Activated naive CD4-positive, alpha-beta T cell treated with anti-CD3 and anti-CD28 coated beads, Interleukin-2, amount 50 U/mL, for 72 hours (primary cell): ENCODE measurements around the gene NRXN3. TPM values are rescaled to one million over a fixed set of nuclear protein-coding genes. Genes with fewer than 3 reads are reported as not detected.
A peak's percentile ranks its signal among the peaks of the same experiment; 100 is the strongest.

Experiments
- ATAC-seq, 2 donors: fragments of 150-1000 bp; cut with Tn5 transposase; 2 replicates each; pipeline ENCODE4 v1.10.0; 2021; ENCODE audit warnings: mild to moderate bottlenecking in 2 of 2, moderate library complexity in 2 of 2
- DNase-seq, 2 donors: peaks; one replicate each; pipeline ENCODE4 v3.0.0; 2021 to 2022; ENCODE audit warnings: low spot score in 2 of 2
- H3K27ac Mint-ChIP-seq, 2 donors: one replicate each; pipeline ENCODE4 v1.8.0; 2022; ENCODE audit warnings: mild to moderate bottlenecking in 2 of 2, mixed read lengths in 2 of 2
- H3K36me3 Mint-ChIP-seq, 2 donors: one replicate each; pipeline ENCODE4 v1.8.0; 2022; ENCODE audit warnings: mixed read lengths in 2 of 2
- H3K9me3 Mint-ChIP-seq, 2 donors: one replicate each; pipeline ENCODE4 v1.8.0; 2022; ENCODE audit warnings: mixed read lengths in 2 of 2
- total RNA-seq, 2 donors: library from RNA; stranded (reverse); gene quantifications; one replicate each; pipeline ENCODE4 v1.2.3, GENCODE V29; 2022

NRXN3 gene
- total RNA-seq, 2 donors from 2014 or later: not detected

DNA sequence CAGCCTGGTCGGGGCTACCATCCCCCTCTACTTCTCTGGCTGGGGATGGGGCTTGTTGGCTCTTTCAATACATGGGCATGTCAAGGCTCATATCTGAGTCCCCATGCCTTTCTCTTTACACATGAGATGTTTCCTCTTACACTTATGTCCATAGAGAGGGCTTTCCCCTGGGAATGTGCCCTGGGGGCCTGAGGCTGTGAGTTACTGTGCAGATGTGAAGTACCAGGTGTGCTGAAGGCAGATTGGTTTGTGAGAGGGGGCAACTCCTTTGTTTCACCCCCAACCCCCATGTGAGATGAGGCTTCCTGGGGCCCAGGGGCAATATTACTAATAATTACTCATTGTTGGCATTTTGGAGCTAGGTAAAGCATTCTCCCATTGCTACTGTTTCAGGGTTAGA lies 32.8 kb downstream of the NRXN3 start:
- ATAC-seq (no peak), DNase-seq (no peak)
- H3K27ac Mint-ChIP-seq: no peak overlapping the region
- peaks cover 7% of the 10 kb centered on the region in 2 donors for H3K9me3 Mint-ChIP-seq
- no peaks in the 10 kb centered on the region for H3K36me3 Mint-ChIP-seq

DNA sequence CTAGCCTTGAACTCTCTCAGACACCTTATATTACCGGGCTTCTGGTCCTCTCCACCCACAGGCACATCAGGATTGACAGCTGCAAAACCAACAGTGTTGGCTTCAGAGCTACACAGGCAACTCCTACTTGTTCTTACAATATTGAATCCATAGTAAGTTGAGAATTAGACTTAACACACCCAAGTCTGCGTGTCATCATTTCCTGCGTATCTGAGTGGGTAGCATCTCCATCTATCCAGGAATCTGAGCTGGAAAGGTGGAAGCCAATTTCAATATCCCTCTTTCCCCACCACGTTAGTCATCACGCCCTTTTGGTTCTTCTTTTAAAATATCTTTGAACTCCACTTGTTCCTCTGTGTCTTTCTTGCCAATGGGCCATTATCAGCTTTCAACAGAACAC lies 37.2 kb downstream of the NRXN3 start:
- ATAC-seq: no peak
- no peak for DNase-seq
- H3K36me3 Mint-ChIP-seq: peaks cover 0 to 8% of the 10 kb centered on the region in 2 donors
- H3K9me3 Mint-ChIP-seq: peaks cover 14 to 18% of the 10 kb centered on the region in 2 donors
- no peak overlapping the region for H3K27ac Mint-ChIP-seq

- no peak for ATAC-seq
- no peak for DNase-seq
- H3K36me3 Mint-ChIP-seq: no peaks in the 10 kb centered on the region
- H3K27ac Mint-ChIP-seq: no peak overlapping the region
- H3K9me3 Mint-ChIP-seq: no peaks in the 10 kb centered on the region
Measured at GRCh38 chr14:78220273-78220672, 50.1 kb downstream of the NRXN3 start.

GRCh38 chr14:78222746-78223145 lies 52.6 kb downstream of the NRXN3 start:
- no peak for DNase-seq
- Mint-ChIP-seq H3K9me3 (peaks cover 0 to 2% of the 10 kb centered on the region in 2 donors), H3K27ac (no peak overlapping the region), H3K36me3 (no peaks in the 10 kb centered on the region)
- ATAC-seq: no peak

GRCh38 chr14:78227248-78228077 lies 57.3 kb downstream of the NRXN3 start:
- DNase-seq (no peak), ATAC-seq (no peak)
- H3K27ac Mint-ChIP-seq: no peak overlapping the region
- H3K36me3 Mint-ChIP-seq: no peaks in the 10 kb centered on the region
- peaks cover 4 to 10% of the 10 kb centered on the region in 2 donors for H3K9me3 Mint-ChIP-seq

GRCh38 chr14:78228702-78229327 lies 58.6 kb downstream of the NRXN3 start:
- Mint-ChIP-seq H3K27ac (no peak overlapping the region), H3K9me3 (peaks cover 4 to 12% of the 10 kb centered on the region in 2 donors), H3K36me3 (no peaks in the 10 kb centered on the region)
- DNase-seq (no peak), ATAC-seq (peak; percentile 84 to 90)

DNA sequence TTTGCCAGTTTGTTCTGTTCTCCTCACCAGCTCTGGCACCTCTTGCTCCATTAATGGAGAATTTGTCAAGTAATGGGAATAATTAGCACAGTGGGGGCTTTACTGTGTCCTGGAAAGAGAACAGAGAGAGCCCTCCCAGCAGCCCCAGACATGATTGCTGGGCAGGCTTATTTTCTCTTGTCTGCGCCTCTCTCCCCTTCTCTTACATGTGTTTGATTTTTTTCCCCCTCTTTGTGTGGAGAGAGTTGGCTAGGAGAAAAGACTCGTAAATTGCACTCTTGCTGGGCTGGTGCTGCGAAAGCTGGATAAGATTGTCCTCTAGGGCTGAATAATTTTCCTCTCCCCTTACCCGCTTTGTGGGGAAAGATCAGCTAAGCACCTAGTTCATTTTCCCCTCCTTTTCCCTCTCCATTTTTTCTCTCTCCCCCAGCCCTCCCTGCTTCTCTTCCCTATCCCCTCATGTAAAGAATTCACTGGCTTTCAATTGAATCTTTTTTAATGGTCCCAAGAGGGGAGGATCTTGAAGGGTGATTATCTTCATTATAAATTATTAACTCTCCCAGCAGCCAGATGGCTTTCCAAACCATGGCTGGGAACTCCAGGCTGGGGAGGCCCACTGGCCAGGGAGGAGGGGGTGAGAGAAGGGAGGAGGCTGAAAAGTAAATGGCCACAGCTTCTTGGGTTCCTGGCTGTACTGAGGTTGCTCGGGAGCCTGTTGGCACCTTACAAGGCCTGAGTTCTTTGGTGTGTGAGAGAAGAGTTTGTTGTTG lies 62.2 kb downstream of the NRXN3 start:
- Mint-ChIP-seq H3K36me3 (no peaks in the 10 kb centered on the region), H3K27ac (peak overlapping the region in 1 of 2 donors; percentile 46), H3K9me3 (peaks cover 4 to 19% of the 10 kb centered on the region in 2 donors)
- no peak for ATAC-seq
- no peak for DNase-seq

DNA sequence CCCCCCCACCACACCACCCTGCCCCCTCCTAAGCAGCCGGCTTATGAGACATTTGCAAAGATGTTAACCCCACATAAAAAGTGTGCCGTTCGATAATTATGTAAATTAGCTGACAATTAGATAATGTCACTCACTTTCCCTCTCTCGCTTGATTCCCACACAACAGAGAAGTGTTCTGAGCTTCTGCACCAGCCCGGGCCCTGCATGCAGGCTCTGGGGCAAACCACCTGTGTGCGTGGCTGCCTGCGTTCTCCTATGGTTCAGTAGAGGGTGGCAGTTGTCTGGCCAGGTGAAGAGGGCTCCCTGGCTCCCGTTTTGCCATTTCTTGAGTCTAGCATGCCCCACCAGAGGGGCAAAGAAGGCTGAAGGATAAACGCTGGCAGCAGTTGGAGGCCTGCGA lies 68.0 kb downstream of the NRXN3 start:
- H3K27ac Mint-ChIP-seq: no peak overlapping the region
- DNase-seq (no peak), ATAC-seq (no peak)
- H3K9me3 Mint-ChIP-seq: peaks cover 0 to 9% of the 10 kb centered on the region in 2 donors
- no peaks in the 10 kb centered on the region for H3K36me3 Mint-ChIP-seq

DNA sequence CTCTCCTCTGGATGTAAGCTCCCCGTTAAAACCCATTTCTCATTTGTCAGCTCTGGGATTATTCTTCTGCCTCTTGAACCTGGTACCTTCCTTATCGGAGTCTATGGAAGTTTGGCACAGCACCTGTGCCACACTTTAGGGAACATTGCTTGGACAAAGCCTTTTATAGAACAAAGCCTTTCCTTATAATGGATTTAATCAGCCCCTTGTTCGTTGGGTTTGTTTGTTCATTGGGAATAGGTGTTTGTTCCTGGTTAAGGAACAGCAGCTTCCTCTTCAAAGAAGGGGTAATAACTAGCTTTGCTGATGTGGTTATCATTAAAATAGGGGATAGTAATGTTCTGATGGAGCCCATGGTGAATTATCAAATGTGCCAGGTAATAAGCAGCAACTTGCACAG lies 70.4 kb downstream of the NRXN3 start:
- DNase-seq (no peak), ATAC-seq (no peak)
- Mint-ChIP-seq H3K9me3 (no peaks in the 10 kb centered on the region), H3K27ac (no peak overlapping the region), H3K36me3 (no peaks in the 10 kb centered on the region)

GRCh38 chr14:78242086-78242485 lies 71.9 kb downstream of the NRXN3 start:
- Mint-ChIP-seq H3K27ac (no peak overlapping the region), H3K9me3 (no peaks in the 10 kb centered on the region), H3K36me3 (no peaks in the 10 kb centered on the region)
- no peak for ATAC-seq
- DNase-seq: no peak

GRCh38 chr14:78243187-78243586 lies 73.0 kb downstream of the NRXN3 start:
- no peaks in the 10 kb centered on the region for H3K9me3 Mint-ChIP-seq
- ATAC-seq (no peak), DNase-seq (no peak)
- no peaks in the 10 kb centered on the region for H3K36me3 Mint-ChIP-seq
- H3K27ac Mint-ChIP-seq: no peak overlapping the region

GRCh38 chr14:78245238-78245637 lies 75.1 kb downstream of the NRXN3 start:
- no peak for DNase-seq
- Mint-ChIP-seq H3K27ac (no peak overlapping the region), H3K36me3 (no peaks in the 10 kb centered on the region), H3K9me3 (no peaks in the 10 kb centered on the region)
- ATAC-seq: no peak

DNA sequence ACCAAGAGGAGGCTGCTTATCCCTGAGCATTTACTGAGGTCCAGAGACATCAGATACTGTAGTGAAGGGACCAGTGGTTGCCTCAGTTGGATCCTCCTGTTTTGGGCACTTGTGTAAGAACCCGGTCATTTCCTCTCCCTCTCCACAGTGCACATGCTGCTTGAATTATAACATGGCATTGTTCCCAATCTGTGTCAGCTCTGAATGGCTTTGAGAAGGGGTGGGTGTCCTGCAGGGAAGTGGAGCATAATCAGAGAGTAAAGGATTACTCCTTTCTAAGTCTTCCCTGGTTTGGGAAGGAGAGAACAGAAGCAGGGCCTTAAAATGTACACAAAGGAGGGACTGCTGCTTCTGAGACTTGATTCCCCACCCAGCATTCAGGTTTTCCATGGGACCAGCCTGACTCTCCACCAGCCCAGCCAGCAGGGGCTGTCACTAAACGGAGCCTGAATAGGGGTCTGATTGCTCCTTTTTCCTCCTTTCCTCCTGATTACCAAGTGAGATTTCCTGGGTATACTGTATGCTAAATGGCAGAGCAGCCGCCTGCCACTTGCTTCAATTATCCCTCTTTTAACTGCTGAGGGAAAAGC lies 78.4 kb downstream of the NRXN3 start:
- DNase-seq: no peak
- Mint-ChIP-seq H3K36me3 (no peaks in the 10 kb centered on the region), H3K27ac (no peak overlapping the region), H3K9me3 (no peaks in the 10 kb centered on the region)
- ATAC-seq: no peak

DNA sequence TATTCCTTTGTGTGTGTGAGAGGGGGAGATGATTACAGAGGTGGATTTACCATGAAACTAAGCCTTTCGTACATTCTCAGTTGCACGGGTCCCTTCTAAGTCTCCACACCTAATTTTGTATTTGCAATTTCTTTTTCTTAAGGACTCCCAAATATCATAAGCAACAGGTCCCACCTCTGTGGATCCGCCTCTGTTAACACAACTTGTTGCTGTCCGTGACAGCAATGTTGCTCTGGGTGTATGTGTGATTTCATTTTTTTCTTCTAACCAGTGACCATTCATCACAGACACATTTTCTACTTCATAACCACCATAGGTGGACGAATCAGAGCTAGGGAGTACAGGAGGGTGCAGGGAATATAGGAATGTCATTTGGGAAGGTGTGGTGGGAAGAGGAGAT lies 81.1 kb downstream of the NRXN3 start:
- DNase-seq (no peak), ATAC-seq (no peak)
- Mint-ChIP-seq H3K36me3 (peaks cover 0 to 6% of the 10 kb centered on the region in 2 donors), H3K9me3 (peaks cover 0 to 4% of the 10 kb centered on the region in 2 donors), H3K27ac (no peak overlapping the region)

DNA sequence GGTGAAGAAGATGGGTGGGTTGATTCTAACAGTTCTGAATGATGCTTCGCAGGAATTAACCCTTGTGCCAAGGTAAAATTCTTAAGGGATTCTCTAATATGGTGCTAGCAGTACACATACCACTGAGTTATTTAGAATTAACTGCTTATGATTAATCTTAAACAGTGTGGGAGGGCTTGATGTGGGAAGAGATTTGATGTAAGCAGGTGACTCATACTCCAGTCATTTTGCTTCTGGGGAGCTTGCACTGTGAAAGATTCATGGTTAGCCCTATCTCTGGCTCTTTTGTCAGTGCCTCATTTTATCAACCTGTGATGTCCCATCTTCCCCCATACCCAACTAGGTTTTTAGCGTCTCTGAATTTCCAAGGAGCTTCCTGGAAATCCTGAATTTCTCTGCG lies 83.8 kb downstream of the NRXN3 start:
- Mint-ChIP-seq H3K36me3 (peaks cover 0 to 6% of the 10 kb centered on the region in 2 donors), H3K27ac (no peak overlapping the region), H3K9me3 (peaks cover 5 to 7% of the 10 kb centered on the region in 2 donors)
- ATAC-seq: peak; percentile 83 to 95
- DNase-seq: no peak

DNA sequence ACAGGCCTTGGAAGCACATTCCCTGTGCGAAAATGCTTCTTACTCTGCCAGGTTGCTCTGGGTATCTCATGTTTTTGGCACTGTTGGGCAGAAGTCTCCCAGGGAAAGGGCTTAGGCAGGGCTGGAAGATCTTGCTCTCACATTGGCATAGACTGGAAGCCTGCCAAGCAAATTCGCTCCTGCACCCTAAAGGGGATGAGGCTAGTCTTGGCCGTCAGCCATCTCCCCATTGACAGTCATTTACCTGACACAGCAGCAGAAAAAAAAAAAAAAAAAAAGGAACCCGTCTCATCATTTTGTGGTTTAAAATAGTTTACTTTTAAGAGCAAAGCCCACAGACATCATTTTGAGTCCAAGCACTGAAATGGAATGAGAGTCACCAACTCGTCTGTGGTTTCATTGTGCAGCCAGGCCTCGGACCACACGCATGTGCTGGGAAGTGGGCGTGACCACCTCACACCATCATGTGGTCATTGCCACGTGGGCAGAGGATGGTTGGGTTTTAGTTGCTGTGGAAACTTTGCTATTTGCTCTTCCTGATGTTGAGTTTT lies 84.8 kb downstream of the NRXN3 start:
- peak in 1 of 2 donors; percentile 29 for DNase-seq
- ATAC-seq: peak; percentile 39 to 70
- peaks cover 0 to 6% of the 10 kb centered on the region in 2 donors for H3K36me3 Mint-ChIP-seq
- peak overlapping the region in 1 of 2 donors; percentile 62 for H3K27ac Mint-ChIP-seq
- H3K9me3 Mint-ChIP-seq: peaks cover 5 to 7% of the 10 kb centered on the region in 2 donors
